GM21390 (cell line): ENCODE data around the gene PRODH.
"Not testable (repeated sequence)": the region's sequence is repeated elsewhere in the genome, so short reads cannot be mapped to it uniquely, and the experiment has no call there.

Experiments used
- ATAC-seq: cut with Tn5 transposase; IDR thresholded peaks from one replicate; pipeline ENCODE4 v1.9.1; 2021; ENCODE audit not compliant: unreplicated experiment

The PRODH gene

GRCh38 chr22:18935889-18936529, at the start of gene PRODH:
Gene PRODH, minus strand, starts transcription at chr22:18936293. Its CDS starts 6 bp downstream, at chr22:18936287.
- no peak for ATAC-seq

GRCh38 chr22:18985780-18986179, 49.7 kb upstream of the PRODH start:
- no peak for ATAC-seq

- no peak for ATAC-seq
Measured at GRCh38 chr22:18984564-18984963, 48.5 kb upstream of the PRODH start.

GRCh38 chr22:18983120-18983651, 47.1 kb upstream of the PRODH start:
- ATAC-seq: no peak

GRCh38 chr22:18980829-18981228, 44.7 kb upstream of the PRODH start:
- no peak for ATAC-seq

GRCh38 chr22:18979957-18980356, 43.9 kb upstream of the PRODH start:
- ATAC-seq: no peak

GRCh38 chr22:18978506-18978905, 42.4 kb upstream of the PRODH start:
- ATAC-seq: no peak

DNA sequence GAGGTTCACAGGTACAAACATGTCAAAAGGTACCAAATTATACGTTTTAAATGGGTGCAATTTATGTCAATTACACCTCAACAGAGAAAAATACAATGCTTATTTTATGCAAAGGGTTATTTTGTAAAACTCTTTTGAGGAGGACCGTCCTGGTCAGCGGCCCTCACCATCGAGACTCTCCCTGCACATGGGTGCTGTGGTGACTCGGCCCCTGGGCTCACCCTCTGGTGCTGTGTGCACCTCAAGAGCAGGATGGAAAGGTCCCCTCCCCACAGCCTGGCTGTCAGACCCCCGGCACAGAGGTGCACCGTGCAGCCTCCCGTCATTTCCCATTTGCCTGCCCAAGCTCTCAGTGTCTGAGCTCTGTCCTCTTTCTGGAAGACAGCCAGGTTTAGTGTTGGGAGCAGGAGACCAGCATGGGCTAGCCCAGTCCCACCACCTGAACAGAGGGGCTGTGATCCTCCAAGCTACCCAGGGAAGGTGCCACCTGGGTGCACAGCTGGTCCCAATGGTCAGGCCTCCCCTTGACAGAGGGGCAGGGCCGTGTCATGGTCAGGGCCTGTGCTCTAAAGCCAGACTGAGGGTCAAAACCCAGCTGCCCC, 41.8 kb upstream of the PRODH start:
- no peak for ATAC-seq

GRCh38 chr22:18976197-18976751, 40.2 kb upstream of the PRODH start:
- no peak for ATAC-seq

DNA sequence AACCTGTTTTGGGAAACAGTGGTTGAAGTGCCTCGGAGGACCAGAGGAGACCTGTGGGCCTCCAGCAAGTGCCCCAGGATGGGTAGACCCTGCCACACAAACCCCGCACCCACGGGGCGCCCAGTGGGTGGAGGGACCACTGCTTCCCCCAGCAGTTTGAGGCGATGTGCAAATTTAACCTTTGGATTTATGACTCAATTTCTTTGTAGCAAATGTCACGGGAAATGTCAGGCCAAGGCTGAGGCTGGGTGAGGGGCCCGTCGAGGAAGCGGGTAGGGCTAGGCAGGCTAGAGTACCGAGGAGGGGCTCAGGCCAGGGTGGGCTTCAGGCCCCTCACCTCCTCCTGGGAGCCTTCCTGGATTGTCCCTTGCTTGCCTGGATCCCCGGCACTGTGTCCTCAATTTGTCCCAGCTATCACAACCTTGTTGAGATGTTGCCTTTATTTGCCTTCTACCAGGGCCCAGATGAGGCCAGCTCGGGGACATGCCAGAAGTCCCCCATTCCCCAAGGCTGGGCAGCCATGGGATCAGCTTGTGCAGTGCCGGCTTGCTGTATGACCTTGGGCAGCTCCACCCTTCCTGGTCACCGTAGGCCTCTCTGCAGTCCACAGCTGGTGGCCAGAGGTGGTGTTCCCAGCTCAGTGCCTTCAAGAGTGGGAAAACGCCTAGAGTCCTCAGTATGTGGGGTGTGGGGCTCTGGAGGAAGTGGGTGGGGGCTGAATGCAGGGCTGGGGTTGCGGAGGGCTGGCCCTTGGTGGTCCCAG, 39.5 kb upstream of the PRODH start:
- no peak for ATAC-seq

GRCh38 chr22:18974477-18975180, 38.5 kb upstream of the PRODH start:
- ATAC-seq: no peak

DNA sequence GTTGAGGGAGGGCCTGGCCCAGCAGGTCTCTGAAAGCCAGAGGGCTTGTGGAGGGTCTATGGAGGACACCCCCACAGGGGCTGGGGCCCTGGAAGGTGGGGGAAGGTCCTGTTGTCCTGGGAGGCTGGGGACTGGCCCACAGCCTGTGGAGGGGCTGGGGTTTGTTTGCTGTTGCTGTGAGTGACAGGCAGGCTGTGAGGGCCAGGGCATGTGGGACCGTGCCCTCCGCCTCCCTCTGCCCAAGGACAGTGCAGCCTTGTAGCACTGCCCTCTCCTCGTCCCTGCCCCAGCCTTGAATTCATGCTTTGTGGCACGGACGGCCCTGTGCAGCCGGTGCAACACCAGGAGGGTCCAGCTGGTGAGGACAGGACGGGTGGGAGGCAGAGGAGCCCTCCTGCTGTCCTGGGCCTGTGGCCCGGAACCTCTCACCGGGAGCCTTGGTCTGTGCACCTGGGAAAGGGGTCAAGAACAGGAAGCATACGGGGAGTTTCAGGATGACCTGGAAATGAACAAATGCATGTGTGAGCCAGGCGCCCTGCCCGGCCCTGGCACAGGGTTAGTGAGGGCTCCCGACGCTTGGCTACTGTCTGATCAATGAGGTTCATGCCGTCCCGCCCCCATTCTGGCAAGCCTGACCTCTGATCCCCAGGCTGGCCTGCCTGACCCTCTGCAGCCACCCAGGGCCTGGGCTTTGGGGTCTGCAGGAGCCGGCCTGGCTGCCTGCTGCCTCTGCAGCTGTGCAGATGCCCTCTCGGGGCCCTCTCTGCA, 37.4 kb upstream of the PRODH start:
- no peak for ATAC-seq

- ATAC-seq: not testable (repeated sequence)
Measured at GRCh38 chr22:18972591-18972990, 36.5 kb upstream of the PRODH start.

GRCh38 chr22:18972029-18972428, 35.9 kb upstream of the PRODH start:
- ATAC-seq: not testable (repeated sequence)

GRCh38 chr22:18971321-18971751, 35.2 kb upstream of the PRODH start:
- ATAC-seq: no peak

- ATAC-seq: no peak
Measured at GRCh38 chr22:18970948-18971315, 34.8 kb upstream of the PRODH start.

DNA sequence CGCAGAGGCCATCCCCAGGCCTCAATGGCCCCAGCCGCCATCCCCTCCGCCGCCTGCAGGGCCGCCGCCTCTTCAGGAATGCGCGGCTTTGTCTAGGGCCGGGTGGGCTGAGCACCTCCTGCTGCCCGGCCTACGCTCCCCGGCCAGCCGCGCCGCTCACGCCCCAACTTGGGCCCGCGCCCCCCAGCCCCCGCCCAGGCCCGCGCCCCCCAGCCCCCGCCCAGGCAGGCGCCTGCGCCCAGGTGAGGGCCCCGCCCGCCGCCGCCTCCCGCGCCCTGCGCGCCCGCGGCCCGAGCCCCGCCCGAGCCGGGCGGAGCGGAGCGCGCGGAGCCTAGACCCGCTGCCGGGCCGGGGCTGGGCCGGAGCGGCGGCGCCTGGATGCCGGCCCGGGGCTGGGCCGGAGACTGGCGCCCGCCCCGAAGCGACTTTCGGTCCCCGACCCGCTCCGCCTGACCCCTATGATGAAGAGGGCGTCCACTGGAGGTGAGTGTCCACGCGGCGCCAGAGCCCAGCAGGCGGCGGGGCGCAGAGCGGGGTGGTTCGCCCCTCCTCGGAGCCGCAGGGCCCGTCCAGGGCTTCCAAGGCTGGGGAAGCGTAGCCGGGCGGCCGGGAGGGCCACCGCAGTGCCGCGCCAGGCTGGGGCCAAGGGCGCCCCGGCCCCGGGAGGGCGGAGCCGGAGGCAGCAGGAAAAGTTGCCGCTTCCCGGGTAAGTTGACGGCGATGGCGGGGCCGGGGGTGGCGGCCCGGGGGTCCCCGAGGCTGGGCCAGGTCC, 34.3 kb upstream of the PRODH start:
- no peak for ATAC-seq

DNA sequence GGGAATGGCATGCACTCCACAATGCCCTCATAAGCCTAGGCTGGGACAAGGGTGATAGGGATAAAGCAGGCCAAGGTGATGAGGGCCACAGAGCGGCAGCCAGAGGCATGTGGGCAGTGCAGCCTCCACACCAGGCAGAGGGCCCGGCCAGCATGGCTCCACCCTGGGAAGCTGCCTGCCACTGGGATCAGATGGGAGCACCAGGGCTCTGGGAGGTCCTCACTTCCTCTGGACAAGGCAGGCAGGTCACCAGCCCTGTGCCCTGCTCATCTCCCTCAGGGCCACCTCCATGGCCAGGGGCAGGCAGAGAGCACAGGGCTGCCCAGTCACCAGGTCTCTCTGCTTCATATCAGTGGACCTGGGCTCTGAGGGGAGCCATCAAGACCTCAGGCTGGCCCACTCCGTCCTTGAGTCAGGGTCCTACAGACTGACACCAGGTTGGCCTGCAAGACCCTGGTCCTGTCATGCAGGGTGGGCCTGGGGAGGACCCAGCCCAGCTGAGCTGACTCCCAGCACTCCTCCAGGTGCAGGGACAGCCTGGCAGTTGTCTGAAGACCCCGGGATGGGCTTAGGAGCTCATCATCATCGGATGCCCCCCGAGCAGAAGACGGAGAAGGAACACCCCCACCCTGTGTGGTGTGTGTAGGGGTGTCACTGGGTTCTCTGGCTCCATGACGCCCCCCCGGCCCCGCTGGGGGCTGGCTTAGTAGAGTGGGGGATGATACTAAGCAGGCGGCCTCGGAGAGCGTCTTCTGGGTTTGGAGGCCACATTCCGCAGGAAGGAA, 33.3 kb upstream of the PRODH start:
- not testable (repeated sequence) for ATAC-seq
